ENCODE measurements around the gene NAA80. TPM values are rescaled to one million over a fixed set of nuclear protein-coding genes. Genes with fewer than 3 reads are reported as not detected.

NAA80 gene
- total and polyA plus RNA-seq, 2 of the 8 experiments (the other 6 are each of a cell fraction or from before 2014, with no cell fraction given), result 11.3 to 16.7 TPM

DNA sequence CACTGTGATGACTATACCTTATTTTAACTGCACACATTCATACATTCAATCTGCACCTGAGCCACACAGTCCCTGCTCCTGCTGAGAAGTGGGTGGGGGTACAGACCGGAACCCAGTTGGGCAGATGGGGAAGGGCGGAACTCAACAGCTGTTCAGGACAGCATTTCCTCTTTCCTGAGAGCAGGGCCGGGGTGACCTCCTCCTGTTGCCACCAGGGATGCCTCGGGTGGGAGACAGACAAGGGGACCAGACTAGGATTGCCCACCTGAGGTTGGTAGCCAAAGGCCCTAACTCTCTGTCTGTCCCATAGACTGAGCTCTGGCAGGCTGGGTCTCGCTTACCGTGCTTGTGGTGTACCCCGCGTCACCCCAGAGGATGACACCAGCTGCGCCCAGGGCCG lies 19.4 kb upstream of the NAA80 start:
- 92% methylated on average over 10 of the region's 10 CpGs; no CpG with 5 or more reads in 1 of the 2 experiments for WGBS, 2 experiments (ENCODE audit: extremely low coverage in 1 of 2, insufficient coverage in 1 of 2, insufficient read length in 1 of 2, insufficient replicate concordance in 2 of 2, low coverage in 1 of 2, low lambda C conversion rate in 2 of 2, missing lambda C conversion rate in 1 of 2)
- ChIA-PET CTCF (ENCODE audit: partially characterized antibody) (interaction anchor here (0.6 to 3.9 kb wide), 10 partner anchors 10 to 197 kb away, joined by 3 to 17 read pairs (median 4); partner anchors contain the start of genes HYAL1 and TUSC2), POLR2A (ENCODE audit: partially characterized antibody) (interaction anchor here (0.8 to 12.6 kb wide), 7 partner anchors 11 to 67 kb away, joined by 3 to 149 read pairs (median 5); partner anchors contain the start of genes HYAL1, HYAL3, NAA80 and TUSC2)
- Histone ChIP-seq H4K20me1 (replicated peaks in 1 of 2; ENCODE audit: control insufficient read depth in 1 of 2, insufficient read depth in 2 of 2, low read length in 2 of 2) (peaks cover 19 to 35% of the 10 kb centered on the region in 2 experiments), H3K4me2 (ENCODE audit: insufficient read depth in 1 of 2, low read depth in 2 of 2, low read length in 2 of 2) (no peak overlapping the region), H3K9me3 (ENCODE audit: insufficient read depth in 2 of 2, low read depth in 1 of 2, low read length in 1 of 2) (no peaks in the 10 kb centered on the region), H3K79me1 (ENCODE audit: low read depth, low read length) (peaks cover 20% of the 10 kb centered on the region), H2BK15ac (ENCODE audit: low read length) (no peak overlapping the region), H2BK20ac (ENCODE audit: low read length) (no peak overlapping the region), H2BK5ac (ENCODE audit: low read depth, low read length) (no peak overlapping the region), H3K14ac (ENCODE audit: insufficient read length) (no peak overlapping the region), H3K23ac (ENCODE audit: insufficient read length) (no peak overlapping the region), H3K4me3 (ENCODE audit: extremely low read depth in 1 of 4, insufficient read depth in 2 of 4, low read depth in 3 of 4, low read length in 4 of 4) (no peak overlapping the region), H4K5ac (ENCODE audit: insufficient read length, low read depth, low read length) (no peak overlapping the region), H2BK12ac (ENCODE audit: low read depth, low read length) (no peak overlapping the region), H3K36me3 (ENCODE audit: control insufficient read depth in 2 of 4, insufficient read depth in 4 of 4, low read length in 3 of 4) (peaks cover 16 to 34% (median 28%) of the 10 kb centered on the region in 4 experiments), H3K79me2 (ENCODE audit: control insufficient read depth in 1 of 2, insufficient read depth in 2 of 2, low read length in 2 of 2) (peaks cover 0 to 25% of the 10 kb centered on the region in 2 experiments; a peak in 3 of 4 replicates), H3K23me2 (ENCODE audit: low read depth, low read length) (peaks cover 17% of the 10 kb centered on the region), H3K4me1 (replicated peaks in 1 of 4; ENCODE audit: control insufficient read depth in 3 of 4, insufficient read depth in 4 of 4, low read length in 3 of 4) (peaks cover 0 to 27% (median 18%) of the 10 kb centered on the region in 4 experiments; a peak in 6 of 7 replicates), H3K27me3 (replicated peaks in 1 of 4; ENCODE audit: control insufficient read depth in 3 of 4, extremely low read depth in 1 of 4, insufficient read depth in 3 of 4, low read length in 3 of 4) (no peaks in the 10 kb centered on the region), H3K56ac (replicated peaks; ENCODE audit: insufficient read length, low read depth, low read length) (no peak overlapping the region), H4K8ac (ENCODE audit: extremely low read depth, insufficient read depth, low read length) (0 out of 2 replicates have a peak overlapping the region, but pooled peaks have one; percentile 7), H3K18ac (ENCODE audit: extremely low read depth, low read length) (no peak overlapping the region), H2AFZ (ENCODE audit: low read length) (no peak overlapping the region), H3K4ac (replicated peaks; ENCODE audit: insufficient read length, low read depth, low read length) (no peak overlapping the region), H2BK120ac (replicated peaks; ENCODE audit: low read depth, low read length) (no peak overlapping the region), H4K91ac (replicated peaks; ENCODE audit: insufficient read length, low read length) (no peak overlapping the region), H3K9ac (replicated peaks in 1 of 4; ENCODE audit: extremely low read depth in 1 of 4, low read depth in 3 of 4, low read length in 3 of 4) (no peak overlapping the region), H3K27ac (ENCODE audit: low read depth, low read length) (0 out of 2 replicates have a peak overlapping the region, but pooled peaks have one; percentile 32), H2AK5ac (ENCODE audit: low read depth, low read length) (no peak overlapping the region)
- FAIRE-seq, result no peak
- no peak for DNase-seq (ENCODE audit: low read depth in 1 of 2, low spot score in 2 of 2)
- TF ChIP-seq CREB1 (IDR thresholded peaks at IDR 0.05) (no peak), NRF1 (IDR thresholded peaks at IDR 0.05; ENCODE audit: low read depth, low read length) (no peak), ZNF274 (IDR thresholded peaks at IDR 0.05; ENCODE audit: borderline replicate concordance, extremely low read depth, low read length) (no peak), CHD1 (IDR thresholded peaks at IDR 0.05; ENCODE audit: low read depth, low read length) (no peak), YY1 (IDR thresholded peaks at IDR 0.05; ENCODE audit: low read depth, low read length) (no peak), SAP30 (IDR thresholded peaks at IDR 0.05; ENCODE audit: insufficient read depth, insufficient replicate concordance, low read length) (no peak), JUND (IDR thresholded peaks at IDR 0.05; ENCODE audit: low read length) (no peak)
- TF ChIP-seq, protein P1, sequence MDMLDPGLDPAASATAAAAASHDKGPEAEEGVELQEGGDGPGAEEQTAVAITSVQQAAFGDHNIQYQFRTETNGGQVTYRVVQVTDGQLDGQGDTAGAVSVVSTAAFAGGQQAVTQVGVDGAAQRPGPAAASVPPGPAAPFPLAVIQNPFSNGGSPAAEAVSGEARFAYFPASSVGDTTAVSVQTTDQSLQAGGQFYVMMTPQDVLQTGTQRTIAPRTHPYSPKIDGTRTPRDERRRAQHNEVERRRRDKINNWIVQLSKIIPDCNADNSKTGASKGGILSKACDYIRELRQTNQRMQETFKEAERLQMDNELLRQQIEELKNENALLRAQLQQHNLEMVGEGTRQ (IDR thresholded peaks at IDR 0.05; ENCODE audit: low read length), result no peak

Measured in H1 (cell line).